NCI-H187 (cell line): Measurements from ENCODE around the gene PLPP7.
"Not testable (repeated sequence)": the region's sequence is repeated elsewhere in the genome, so short reads cannot be mapped to it uniquely, and the experiment has no call there.

Experiments used
- DNase-seq, 2 experiments: peaks; one replicate each; lab custom pipeline; 2025; lab: John Stamatoyannopoulos, UW

Gene PLPP7

DNA sequence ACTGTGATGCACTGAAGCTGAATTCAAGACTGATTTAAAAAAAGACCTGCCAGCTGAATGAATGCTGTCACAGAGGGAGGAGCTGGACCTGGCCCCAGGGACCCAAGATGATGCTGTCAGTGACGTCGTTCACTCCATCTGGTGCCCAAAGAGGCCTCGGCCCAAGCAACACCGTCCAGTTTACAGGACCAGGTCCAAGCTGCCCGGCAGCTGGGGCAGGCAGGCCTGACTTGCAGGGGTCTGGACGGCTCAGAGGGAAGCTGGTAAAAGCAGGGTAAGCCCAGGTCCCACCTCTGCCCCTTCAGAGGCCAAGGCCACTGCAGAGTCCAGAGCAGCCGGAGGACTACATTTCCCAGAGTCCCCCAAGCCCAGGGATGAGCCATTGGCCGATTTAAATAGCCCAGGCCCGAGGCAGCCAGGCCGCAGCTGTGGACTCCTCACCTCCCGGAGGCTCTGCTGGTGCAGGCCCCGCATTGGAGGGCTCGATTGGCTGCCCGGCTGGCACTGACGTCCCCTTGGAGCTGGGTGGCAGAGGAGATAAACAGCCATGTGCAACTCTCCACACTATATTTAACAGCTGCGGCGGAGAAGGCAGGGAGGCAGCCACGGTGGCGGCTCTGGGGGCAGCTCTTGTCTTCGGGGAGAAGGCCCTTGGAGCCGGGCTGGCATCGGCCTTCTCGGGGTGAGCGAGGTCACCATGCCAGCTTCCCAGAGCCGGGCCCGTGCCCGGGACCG, at the start of gene PLPP7:
TSS of gene PLPP7 (plus strand) at position 423 of the 735 bp plus-strand sequence. CDS start at position 698, 275 bp downstream.
- no peak for DNase-seq

DNA sequence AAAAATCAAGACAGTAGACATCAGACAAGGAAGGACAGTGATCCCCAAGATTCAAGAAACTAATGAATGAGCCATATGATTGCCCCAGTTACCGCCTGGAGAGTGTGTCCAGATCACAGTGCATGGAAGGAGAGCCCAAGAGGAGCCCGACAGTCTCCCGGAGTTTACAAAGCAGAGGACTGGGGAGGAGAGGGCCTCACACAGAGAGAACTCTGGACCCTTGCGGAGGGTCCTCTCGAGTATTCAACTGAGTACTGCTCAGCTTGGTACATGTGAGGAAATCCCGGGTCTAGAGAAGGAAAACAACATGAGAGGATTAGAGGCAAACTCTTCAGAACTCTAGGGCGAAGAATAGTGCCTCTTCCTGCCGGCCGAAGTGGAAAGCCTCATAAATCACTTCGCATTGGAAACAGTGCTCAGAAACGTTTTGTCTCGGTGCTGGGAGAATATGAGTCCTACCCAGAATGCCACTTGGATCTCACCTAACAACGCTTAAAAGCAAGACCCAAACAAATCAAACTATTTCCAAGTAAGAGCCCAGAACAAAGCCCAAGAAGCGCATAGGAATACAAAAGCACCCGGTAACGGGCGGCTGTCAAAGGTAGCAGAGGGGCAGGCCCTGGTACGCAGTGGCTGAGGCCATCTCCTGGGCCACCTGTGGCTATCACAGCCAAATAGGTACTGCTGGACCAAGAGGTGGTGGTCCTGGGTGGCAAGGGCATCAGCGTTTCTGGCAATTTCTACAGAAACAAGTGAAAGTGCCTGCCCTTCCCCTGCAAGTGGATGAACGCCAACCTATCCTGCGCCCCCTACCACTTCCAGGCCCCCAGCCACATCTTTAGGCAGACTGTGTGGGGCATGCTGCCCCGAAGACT, 49.2 kb upstream of the PLPP7 start:
- no peak for DNase-seq

DNA sequence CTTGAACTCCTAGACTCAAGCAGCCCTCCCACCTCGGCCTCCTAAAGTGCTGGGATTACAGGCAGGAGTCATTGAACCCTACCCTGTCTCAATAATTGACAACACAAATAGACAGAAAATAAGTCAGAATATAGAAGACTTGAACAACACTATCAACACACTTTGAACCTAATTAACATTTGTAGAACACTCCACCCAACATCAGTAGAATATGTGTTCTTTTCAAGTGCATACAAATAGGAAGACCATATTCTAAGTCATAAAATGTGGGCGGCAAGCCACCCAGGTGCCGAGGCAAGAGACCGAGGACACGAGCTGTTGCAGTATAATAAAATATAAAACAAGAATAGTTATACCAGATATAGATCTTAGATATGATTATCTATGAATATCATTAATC, 45.2 kb upstream of the PLPP7 start:
- not testable (repeated sequence) for DNase-seq

DNA sequence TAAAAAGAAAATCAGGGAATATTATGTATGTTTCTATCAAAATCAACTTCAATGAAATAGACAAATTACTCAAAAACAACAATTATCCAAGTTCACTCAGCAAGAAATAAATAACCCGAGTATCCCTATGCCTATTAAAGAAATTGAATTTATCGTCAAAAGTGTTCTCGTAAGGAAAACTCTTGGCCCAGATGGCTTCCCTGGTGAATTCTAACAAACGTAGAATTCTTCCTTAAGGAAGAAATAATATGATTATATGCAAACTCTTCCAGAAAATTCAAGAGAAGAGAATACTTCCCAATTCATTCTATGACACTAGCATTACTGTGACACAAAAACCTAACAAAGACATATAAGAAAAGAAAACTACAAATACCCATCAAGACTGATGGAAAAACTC, 42.9 kb upstream of the PLPP7 start:
- DNase-seq: no peak

DNA sequence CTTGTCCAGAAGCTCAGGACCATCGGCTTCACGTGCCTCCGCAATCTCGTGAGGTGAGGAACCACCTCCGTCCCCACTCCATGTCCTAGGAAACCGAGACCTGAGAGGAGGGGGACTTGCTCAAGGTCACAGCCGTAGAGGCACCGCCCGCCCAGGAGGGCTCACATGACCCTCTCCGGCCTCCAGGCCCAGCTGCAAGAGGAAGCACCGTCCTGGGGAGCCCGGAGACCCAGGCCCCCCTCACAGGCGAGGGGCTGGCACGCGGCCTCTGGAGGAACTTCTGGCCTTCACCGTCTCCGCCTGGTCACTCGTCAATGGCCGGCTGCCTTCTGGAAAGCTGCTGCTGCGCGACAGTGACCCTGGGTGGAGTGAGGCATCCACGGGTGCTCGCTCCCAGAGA, 37.4 kb upstream of the PLPP7 start:
- no peak for DNase-seq

DNA sequence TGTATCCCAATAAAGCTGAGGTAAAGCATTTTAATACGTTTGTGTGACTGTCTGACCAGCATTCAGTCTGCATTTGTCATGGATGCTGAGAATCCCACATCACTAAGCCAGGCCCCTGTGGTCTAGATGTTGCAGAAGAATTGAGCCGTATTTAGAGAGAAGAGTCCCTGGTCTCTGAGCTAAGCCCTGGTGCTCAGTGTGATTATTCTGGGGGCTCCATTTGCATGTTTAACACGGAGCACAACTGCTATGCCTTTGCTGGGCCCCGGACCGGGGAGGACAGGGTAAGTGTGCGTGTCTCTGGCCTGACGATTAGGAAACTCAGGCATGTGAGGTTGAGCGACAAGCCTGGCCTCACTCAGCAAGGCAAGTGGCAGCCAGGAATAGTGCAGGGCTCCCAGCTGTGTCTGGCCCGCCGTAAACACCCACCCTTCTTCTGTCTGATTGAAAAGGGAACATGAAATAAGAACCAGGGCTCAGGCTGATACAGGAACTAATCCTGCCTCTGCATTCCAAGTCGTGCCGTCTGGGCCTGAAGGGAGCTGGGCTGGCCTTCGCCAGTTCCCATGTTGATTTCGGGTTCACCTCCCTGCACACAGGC, 35.5 kb upstream of the PLPP7 start:
- no peak for DNase-seq

DNA sequence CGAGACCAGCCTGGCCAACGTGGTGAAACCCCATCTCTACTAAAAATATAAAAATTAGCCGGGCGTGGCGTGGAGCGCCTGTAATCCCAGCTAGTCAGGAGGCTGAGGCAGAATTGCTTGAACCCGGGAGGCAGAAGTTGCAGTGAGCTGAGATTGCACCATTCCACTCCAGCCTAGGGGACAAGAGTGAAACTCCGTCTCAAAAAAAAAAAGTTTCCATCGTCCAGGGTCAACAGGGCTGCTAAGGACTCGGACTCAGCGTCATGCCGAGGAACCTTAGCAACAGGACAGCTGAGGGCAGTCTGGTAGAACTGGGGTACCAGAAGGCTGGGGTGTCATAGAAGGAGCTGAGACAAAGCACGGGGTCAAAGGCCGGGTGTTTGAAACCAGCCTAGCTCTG, 34.9 kb upstream of the PLPP7 start:
- DNase-seq: no peak

DNA sequence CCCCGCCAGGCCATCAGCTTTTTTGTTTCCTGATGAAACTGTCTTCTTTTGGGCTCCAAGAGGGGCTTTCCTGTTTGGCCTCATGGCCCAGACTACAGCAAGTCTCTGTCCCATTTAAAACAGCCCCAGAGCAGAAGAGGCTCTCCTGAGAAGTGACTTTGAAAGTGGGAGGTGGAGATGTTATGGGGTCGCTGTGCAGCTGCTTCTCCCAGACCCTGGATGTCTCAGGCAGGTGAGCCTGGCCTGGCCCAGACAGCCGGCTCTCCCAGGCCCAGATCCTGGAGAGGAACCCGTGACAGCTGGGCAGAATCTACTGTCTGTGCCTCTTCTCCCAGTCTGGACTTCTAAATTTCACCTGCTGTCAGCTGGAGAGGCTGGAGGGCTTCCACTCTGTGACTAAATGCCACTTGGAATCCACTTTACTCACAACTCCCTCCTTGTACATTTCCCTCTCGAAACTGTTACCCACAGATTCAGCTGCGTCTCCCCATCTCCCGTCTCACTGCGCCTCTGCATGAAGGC, 33.8 kb upstream of the PLPP7 start:
- DNase-seq: no peak

DNA sequence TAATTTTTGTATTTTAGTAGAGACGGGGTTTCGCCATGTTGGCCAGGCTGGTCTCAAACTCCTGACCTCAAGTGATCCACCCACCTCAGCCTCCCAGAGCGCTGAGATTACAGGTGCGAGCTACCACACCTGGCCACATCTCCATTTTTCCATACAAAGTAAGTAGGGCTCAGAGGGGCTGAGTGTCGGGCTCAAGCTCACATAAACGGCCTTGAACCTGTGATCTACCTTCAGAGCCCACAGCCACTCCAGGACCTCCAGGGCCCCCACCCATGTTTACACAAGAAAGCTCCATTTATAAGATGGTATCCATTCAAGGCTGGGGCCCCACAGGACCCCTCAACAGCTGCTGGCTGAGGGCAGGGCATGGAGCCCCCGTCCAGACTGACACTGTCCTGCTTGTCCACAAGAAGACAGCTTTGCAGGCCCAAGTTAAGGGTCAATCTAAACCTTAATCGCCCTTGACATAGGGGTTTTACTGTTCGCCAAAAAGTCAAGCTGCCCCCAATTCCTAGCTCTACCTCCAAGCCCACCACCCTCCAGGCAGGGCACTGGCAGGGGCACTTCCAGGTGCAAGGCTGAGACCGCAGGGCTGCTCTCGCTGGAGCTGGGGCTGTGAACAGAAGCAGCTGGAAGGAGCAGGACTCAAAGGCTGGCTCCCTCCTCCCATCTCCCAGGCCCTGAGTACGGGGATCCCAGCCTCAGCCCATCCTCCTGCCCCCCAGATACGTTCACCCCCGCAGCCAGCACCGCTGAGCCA, 32.1 kb upstream of the PLPP7 start:
- DNase-seq: no peak

DNA sequence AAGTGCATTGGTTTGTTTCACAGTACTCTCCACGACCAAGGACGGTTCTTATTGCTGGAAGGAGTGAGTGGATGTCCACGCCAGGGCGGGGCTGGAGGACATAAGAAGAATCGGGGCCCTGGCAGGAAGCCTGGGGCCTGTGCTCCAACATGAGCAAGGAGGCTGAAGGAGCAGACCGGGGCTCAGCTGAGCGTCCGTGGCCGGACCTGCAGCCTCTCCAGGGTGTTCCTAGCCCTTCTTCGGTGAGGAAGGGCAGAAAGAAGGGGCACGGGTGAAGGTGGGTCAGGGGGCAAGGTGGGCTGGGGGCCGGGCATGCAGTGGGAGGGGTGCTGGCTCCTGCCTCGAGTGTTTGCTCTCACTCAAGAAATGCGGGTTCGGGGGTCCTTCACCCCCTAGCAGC, 31.3 kb upstream of the PLPP7 start:
- no peak for DNase-seq

DNA sequence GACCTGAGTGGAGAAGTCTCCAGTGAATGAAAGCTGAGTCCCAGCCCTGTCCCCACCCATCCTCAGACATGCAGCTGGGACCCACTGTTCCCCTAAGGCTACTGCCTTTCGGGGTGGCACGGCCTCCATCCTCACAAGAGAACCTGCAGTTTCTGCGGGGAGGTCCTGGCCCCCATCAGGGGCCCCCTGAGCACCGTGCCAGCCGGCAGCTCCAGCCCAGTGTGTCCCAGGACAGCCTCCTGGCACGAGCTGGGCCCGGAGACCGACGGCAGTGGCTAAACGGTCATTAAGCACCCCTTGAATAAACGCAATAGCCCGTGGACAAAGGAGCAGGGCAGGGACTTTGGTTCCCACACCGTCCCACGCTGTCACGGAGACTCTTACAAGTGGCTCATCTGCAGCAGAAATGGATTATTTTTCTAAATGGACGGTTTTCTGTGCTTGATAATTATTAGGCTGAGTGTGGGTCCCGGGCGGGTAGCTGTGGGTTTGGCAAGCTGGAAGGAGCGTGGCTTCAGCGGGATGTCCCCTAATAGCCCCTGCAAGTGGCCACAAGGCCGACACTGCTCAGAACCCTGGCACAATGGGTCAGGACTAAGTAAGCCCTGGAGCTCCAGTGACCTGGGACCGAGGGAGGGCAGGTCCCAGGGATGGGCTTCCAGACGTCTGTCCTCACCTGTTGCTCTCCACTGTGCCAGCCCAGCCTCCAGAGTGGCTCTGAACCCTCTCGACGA, 30.7 kb upstream of the PLPP7 start:
- DNase-seq: no peak

DNA sequence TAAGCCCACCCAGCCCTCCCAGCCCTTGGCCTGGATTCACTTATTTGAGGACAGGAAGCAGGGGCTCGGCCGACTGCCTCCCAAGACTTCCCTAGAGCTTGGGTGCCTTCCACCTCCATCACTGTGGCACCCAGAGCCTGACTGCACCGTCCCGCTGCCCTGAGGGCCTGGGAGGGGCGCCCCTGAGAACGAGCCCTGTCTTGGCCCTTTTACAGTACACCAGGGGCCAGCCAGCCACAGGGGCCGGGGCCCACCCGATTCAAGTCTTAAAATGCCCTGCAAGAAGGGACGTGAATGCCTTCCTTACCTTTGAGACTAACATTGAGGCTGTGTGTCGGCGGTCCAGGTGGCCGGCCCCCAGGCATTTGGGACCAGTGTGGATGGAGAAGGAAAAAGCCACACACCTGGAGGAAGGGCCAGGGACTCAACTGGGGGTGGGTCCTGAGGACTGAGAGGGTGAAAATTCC, 30.1 kb upstream of the PLPP7 start:
- no peak for DNase-seq

DNA sequence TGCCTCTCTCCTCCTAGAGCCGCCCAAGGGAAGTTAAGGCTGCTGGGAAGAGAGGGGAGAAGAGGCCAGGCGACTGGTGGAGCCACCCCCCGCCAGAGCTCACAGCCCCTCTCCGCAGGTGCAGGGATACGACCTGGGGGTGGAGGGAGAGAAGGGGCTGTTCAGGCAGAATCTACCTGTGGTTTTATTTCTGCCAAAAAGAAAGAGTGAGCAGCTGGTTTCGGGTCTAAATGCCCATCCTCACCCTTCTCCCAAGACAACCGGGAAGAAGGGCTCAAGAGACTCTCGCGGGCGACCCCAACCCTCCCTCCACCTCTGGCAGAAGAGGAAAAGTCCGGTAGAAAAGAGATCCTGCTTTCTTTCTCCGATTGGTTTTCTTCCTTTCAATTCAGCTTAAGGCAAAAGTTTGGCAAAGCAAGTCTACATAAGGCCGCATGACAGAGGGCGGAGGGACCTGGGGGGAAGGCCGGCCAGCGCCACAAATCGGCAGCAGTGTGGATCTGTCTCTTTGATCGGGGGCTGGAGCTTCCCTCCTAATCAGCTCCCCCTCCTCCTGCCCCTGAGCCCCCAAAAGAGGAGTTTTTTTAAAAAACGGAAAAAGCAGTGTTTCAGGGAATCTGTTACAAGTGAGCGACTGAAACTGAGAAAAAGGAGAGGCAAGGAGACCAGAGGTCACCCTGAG, 29.5 kb upstream of the PLPP7 start:
- no peak for DNase-seq

DNA sequence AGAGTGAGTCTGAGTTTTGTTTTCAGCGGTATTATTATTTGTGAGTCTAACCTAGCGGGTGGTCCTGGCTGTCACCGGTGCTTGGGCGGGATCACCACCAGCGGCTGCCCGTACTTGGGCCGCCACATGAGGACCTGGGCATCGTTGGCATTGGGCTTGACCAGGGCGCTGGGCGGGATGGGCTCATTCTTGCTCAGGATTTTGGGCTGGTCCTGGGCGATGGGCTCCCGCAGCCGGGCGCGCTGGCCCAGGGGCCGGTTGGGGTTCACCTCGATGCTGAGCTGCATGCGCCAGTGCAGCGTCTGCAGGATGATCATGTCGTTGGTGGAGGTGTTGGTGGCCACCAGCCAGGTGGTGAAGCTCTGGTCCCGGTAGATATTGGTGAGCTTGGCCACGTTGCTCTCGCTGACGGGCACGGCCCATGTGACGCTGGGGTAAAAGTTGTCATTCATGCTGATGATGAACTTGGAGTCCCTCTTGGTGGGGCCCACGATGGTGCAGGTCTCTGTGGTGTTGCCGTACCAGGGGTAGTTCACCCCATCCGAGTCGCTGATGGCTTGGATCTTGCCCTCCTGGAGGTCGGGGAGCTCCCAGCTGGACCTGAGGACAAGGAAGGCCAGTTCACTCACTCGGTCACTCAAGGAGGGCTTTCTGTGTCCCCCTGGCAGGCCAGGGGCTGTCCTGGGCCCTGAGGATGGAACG, 28.6 kb upstream of the PLPP7 start:
- DNase-seq: no peak

DNA sequence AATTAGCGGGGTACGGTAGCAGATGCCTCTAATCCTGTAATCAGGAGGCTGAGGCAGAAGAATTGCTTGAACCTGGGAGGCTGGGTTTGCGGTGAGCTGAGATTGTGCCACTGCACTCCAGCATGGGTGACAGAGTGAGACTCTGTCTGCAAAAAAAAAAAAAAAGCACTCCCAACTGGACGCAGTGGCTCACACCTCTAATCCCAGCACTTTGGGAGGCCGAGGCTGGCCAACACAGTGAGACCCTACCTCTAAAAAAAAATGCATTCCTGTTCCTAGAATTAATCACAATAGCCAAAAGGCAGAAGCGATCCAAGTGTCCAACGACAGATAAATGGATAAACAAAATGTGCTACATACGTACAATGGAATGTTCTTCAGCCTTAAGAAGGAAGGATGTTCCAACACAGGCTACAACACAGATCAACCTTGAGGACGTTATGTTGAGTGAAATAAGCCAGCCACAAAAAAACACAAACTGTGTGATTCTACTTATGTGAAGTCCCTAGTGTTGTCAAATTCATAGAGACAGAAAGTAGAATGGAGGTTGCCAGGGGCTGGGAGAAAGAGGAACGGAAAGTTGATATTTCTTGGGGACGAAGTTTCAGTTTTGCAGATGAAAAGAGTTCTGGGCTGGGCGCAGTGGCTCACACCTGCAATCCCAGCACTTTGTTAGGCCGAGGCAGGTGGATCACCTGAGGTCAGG, 27.0 kb upstream of the PLPP7 start:
- DNase-seq: no peak

DNA sequence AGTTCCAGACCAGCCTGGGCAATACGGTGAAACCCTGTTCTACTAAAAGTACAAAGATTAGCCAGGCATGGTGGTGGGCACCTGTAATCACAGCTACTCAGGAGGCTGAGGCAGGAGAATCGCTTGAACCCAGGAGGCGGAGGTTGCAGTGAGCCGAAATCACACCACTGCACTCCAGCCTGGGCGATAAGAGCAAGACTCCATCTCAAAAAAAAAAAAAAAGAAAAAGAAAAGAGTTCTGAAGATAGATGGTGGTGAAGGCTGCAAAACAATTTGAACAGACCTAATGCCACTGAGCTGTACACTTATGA, 26.5 kb upstream of the PLPP7 start:
- not testable (repeated sequence) for DNase-seq

DNA sequence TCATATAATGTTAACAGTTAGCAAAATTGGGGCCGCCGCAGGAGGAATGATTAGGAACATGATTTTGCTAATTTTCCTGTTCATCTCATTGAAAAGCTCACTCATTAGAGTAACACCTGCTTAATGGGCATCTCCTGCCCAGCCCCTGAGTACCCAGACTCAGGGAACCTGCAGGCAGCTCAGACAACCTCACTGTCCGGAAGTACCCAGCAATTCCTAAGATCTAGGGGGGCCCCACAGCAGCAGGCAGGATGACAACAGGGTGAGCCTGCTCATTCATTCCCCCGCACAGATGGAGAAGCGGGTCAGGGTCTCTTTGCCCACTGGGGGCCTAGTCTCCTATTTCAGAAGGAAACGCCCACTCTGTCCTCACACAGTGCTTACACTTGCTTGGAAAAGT, 25.8 kb upstream of the PLPP7 start:
- no peak for DNase-seq

DNA sequence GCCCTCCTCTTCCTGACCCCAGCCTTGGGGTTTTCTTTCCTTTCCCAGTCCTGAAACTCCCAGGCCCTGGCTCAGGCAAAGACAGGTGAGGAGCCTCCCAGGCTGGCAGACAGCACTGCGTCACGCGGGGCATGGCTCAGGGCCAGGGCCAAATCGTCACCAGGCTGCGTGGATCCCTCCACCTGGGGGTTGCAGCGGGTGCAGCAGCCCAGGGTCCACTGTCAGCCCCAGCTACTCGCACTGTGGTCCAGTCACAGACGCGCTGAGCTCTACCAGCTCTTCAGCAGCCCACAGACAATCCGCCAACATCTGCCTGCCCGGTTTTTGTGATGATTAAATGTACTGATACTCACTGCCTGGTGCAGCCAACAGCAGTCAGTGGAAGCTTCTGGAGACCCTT, 25.3 kb upstream of the PLPP7 start:
- no peak for DNase-seq
